Breast epithelium (tissue), 4 donors: ENCODE measurements around the gene SYTL3. TPM values are rescaled to one million over a fixed set of nuclear protein-coding genes. Genes with fewer than 3 reads are reported as not detected.
"Not testable (repeated sequence)": the region's sequence is repeated elsewhere in the genome, so short reads cannot be mapped to it uniquely, and the experiment has no call there.

Experiments
- DNase-seq, 2 donors: peaks; one replicate each; pipeline ENCODE4 v3.0.0-alpha.2; 2019; ENCODE audit warnings: low spot score in 2 of 2
- H3K27ac ChIP-seq, 2 donors: fragments of 200-600 bp; sonication (generic) in 1 of 2; one replicate each; pipeline ENCODE4 v1.5.1; 2016 to 2019; ENCODE audit warnings: mild to moderate bottlenecking in 1 of 2
- H3K27me3 ChIP-seq, 2 donors: fragments of 200-600 bp; sonication (generic) in 1 of 2; one replicate each; pipeline versions ENCODE4 v1.5.1 to v1.6.0; 2017 to 2019; ENCODE audit warnings: control low read depth in 1 of 2, mild to moderate bottlenecking in 1 of 2
- H3K36me3 ChIP-seq: fragments of 200-600 bp; one replicate; pipeline ENCODE4 v1.5.1; 2019
- H3K4me1 ChIP-seq, 2 donors: fragments of 200-600 bp; sonication (generic); one replicate each; pipeline ENCODE4 v1.5.1; 2016 to 2019; ENCODE audit warnings: control low read depth in 1 of 2
- H3K4me3 ChIP-seq, 3 donors: fragments of 200-600 bp; sonication (generic); 1 replicate in 2 of 3; 2 replicates in 1 of 3; pipeline ENCODE4 v1.5.1; 2016 to 2019; ENCODE audit warnings: mild to moderate bottlenecking in 3 of 3, moderate library complexity in 2 of 3
- H3K9me3 ChIP-seq, 2 donors: fragments of 200-600 bp; sonication (generic) in 1 of 2; one replicate each; pipeline ENCODE4 v1.5.1; 2016 to 2019; ENCODE audit warnings: control low read depth in 1 of 2
- POLR2A ChIP-seq: fragments of 450-650 bp; IDR thresholded peaks from one replicate; pipeline ENCODE4 v1.6.1; 2016; ENCODE audit warnings: antibody characterized with exemption, mild to moderate bottlenecking, moderate library complexity
- POLR2AphosphoS5 ChIP-seq, 3 donors: sonication (generic); formaldehyde crosslinking; IDR thresholded peaks; one replicate each; pipeline ENCODE4 v1.6.1; 2017; ENCODE audit warnings: antibody characterized with exemption in 3 of 3
- intact Hi-C: fragments of 100-400 bp; cut with DNase I; formaldehyde crosslinking; loops from one replicate; pipeline ENCODE4 v1.15.1; 2023; ENCODE audit warnings: low total_unique reads
- total RNA-seq, 3 donors: library from RNA; depleted of rRNA; stranded (reverse); fragments of >200 nt; gene quantifications; one replicate each; pipeline ENCODE4 v1.1.0, GENCODE V29; 2016
- TF ChIP-seq, protein P1 (sequence below), 3 donors: fragments of 450-650 bp; IDR thresholded peaks; one replicate each; pipeline ENCODE4 v1.5.1; 2016 to 2017; ENCODE audit warnings: antibody characterized with exemption in 3 of 3, mild to moderate bottlenecking in 3 of 3, moderate library complexity in 3 of 3

Gene SYTL3
- total RNA-seq, 3 donors from 2014 or later, result 5.2 to 8.0 (median 7.5) TPM

DNA sequence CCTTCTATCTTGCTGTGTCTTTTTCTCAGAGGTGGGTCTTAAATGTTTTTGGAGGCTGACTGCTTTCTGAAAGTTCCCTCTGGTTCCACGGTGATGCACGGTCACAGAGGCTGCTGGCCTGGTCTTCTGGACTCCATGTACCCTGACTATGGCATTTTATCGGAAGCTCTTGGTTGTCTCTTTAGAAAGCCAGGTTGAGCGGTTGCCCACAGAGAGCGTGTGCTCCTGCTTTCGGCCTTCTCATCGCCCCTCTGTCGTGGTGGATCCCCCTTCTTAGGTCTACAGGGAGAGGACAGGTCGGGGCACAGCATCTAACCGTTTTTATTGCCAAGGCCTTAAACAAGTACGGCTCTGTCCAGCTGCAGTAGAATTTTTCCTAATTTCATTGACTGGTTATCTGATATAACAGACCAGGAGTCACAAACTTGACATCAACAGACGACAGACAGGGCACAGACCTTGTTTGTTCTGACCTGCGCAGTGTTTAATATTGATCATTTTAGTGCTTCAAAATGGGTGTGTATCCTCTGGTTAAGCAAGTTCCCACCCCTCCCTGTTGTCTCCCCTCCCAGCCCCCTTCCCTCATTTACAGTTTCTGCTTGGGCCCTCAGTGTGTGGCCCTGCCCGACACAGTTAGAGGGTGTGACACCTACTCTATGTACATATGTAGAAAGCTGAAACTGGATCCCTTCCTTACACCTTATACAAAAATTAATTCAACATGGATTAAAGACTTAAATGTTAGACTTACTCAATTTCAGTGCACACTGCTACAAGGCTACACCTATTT lies 24.7 kb downstream of the SYTL3 start:
- Histone ChIP-seq H3K4me3 (no peak overlapping the region), H3K27ac (no peak overlapping the region), H3K9me3 (no peaks in the 10 kb centered on the region), H3K4me1 (no peaks in the 10 kb centered on the region), H3K36me3 (no peaks in the 10 kb centered on the region), H3K27me3 (no peaks in the 10 kb centered on the region)
- no peak for DNase-seq
- TF ChIP-seq, protein P1, sequence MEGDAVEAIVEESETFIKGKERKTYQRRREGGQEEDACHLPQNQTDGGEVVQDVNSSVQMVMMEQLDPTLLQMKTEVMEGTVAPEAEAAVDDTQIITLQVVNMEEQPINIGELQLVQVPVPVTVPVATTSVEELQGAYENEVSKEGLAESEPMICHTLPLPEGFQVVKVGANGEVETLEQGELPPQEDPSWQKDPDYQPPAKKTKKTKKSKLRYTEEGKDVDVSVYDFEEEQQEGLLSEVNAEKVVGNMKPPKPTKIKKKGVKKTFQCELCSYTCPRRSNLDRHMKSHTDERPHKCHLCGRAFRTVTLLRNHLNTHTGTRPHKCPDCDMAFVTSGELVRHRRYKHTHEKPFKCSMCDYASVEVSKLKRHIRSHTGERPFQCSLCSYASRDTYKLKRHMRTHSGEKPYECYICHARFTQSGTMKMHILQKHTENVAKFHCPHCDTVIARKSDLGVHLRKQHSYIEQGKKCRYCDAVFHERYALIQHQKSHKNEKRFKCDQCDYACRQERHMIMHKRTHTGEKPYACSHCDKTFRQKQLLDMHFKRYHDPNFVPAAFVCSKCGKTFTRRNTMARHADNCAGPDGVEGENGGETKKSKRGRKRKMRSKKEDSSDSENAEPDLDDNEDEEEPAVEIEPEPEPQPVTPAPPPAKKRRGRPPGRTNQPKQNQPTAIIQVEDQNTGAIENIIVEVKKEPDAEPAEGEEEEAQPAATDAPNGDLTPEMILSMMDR (IDR thresholded peaks at IDR 0.05), result no peak
- TF ChIP-seq POLR2A, result no peak
- no peak for TF ChIP-seq POLR2AphosphoS5 (IDR thresholded peaks at IDR 0.05)
- intact Hi-C loops, result no loop called here

DNA sequence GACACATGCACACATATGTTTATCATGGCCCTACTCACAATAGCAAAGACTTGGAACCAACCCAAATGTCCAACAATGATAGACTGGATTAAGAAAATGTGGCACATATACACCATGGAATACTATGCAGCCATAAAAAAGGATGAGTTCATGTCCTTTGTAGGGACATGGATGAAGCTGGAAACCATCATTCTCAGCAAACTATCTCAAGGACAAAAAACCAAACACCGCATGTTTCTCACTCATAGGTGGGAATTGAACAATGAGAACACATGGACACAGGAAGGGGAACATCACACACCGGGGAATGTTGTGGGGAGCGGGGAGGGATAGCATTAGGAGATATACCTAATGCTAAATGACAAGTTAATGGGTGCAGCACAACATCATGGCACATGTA lies 27.2 kb downstream of the SYTL3 start:
- H3K4me1 ChIP-seq, intact Hi-C loops, H3K4me3 ChIP-seq, H3K36me3 ChIP-seq, H3K27me3 ChIP-seq, H3K27ac ChIP-seq, DNase-seq, H3K9me3 ChIP-seq: not testable (repeated sequence)

DNA sequence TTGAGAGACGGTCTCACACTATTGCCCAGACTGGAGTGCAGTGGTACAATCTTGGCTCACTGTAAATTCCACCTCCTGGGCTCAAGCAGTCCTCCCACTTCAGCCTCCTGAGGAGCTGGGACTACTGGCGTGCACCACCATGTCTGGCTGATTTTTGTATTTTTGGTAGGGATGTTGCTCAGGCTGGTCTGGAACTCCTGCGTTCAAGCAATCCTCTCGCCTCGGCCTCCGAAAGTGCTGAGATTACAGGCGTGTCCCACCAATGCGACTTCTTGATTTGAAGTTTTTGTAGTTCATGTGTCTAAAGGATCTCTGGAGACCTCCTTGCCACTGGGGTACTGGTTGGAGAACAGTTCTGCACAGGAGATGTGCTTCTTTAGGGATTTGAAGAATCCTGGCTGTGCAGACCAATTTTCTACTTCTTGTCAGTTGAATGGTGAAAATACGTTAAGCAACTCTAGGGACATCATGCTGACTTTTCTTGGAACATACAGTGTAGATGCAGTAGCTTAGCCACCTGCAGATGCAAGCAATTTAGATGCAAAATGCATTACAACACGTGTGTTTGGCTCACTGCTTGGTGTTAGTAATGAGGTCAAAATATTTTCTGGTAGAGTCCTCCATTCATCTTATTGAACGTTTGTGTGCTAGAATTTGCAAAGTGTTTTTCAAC lies 28.2 kb downstream of the SYTL3 start:
- H3K27me3 ChIP-seq, result no peaks in the 10 kb centered on the region
- intact Hi-C loops, result no loop called here
- H3K9me3 ChIP-seq, result no peaks in the 10 kb centered on the region
- H3K4me3 ChIP-seq, result no peak overlapping the region
- no peak overlapping the region for H3K27ac ChIP-seq
- DNase-seq, result no peak
- H3K4me1 ChIP-seq, result no peaks in the 10 kb centered on the region
- no peaks in the 10 kb centered on the region for H3K36me3 ChIP-seq
- TF ChIP-seq, protein P1 (IDR thresholded peaks at IDR 0.05), result no peak
- TF ChIP-seq POLR2A, result no peak
- no peak for TF ChIP-seq POLR2AphosphoS5 (IDR thresholded peaks at IDR 0.05)

DNA sequence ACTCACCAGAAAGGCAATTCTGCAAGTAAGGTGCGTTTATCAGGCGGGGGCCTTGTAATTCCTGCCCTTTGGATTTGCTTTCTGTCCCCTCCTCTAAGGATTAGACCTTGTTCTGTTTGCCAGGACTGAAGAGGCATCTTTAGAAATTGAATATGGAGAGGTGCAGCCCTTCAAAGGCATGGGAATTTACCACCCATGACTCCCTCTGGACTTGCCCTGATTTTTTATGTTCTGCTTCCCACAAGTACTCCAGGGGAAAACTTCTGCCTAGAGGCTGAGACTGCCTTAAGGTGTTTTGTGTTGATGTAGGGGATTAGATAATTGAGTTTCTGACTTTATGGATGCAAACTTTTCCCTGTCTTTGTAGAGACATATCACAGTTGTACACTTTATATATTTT lies 30.2 kb downstream of the SYTL3 start:
- Histone ChIP-seq H3K4me1 (no peaks in the 10 kb centered on the region), H3K9me3 (no peaks in the 10 kb centered on the region), H3K4me3 (no peak overlapping the region), H3K27ac (no peak overlapping the region), H3K27me3 (no peaks in the 10 kb centered on the region), H3K36me3 (no peaks in the 10 kb centered on the region)
- intact Hi-C loops, result no loop called here
- TF ChIP-seq, protein P1 (IDR thresholded peaks at IDR 0.05), result no peak
- TF ChIP-seq POLR2AphosphoS5 (IDR thresholded peaks at IDR 0.05) (no peak), POLR2A (no peak)
- no peak for DNase-seq

DNA sequence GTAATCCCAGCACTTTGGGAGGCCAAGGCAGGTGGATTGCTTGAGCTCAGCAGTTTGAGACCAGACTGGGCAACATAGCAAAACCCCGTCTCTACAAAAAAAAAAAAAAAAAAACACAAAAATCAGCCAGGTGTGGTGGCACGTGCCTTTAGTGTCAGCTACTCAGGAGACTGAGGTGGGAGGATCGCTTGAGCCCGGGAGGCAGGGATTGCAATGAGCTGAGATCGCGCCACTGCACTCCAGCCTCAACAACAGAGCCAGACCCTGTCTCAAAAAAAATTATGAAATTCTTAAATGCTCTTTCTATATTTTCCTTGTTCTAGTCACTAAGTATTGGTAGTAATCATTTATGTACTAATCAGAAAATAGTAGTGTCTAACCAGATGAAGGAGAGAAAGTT lies 30.6 kb downstream of the SYTL3 start:
- no peak overlapping the region for H3K27ac ChIP-seq
- no peaks in the 10 kb centered on the region for H3K27me3 ChIP-seq
- no peaks in the 10 kb centered on the region for H3K4me1 ChIP-seq
- no peak overlapping the region for H3K4me3 ChIP-seq
- H3K9me3 ChIP-seq, result no peaks in the 10 kb centered on the region
- intact Hi-C loops, result no loop called here
- H3K36me3 ChIP-seq, result no peaks in the 10 kb centered on the region
- DNase-seq, result no peak
- no peak for TF ChIP-seq POLR2AphosphoS5 (IDR thresholded peaks at IDR 0.05)
- TF ChIP-seq, protein P1 (IDR thresholded peaks at IDR 0.05), result no peak
- TF ChIP-seq POLR2A, result no peak
